ENCODE results near the gene KRT17. TPM values are rescaled to one million over a fixed set of nuclear protein-coding genes. Genes with fewer than 3 reads are reported as not detected.
"Not testable (repeated sequence)": the region's sequence is repeated elsewhere in the genome, so short reads cannot be mapped to it uniquely, and the experiment has no call there.

The KRT17 gene
- total RNA-seq, 4 donors from 2014 or later: 474 to 1,574 (median 971) TPM

GRCh38 chr17:41617136-41617535 is 7.2 kb downstream of the KRT17 start:
- WGBS, 2 donors: 85 to 88% methylated on average over 3 of the region's 3 CpGs
- H3K4me3 ChIP-seq (ENCODE audit: low read depth, poor library complexity, severe bottlenecking): no peak overlapping the region
- DNase-seq (ENCODE audit: low spot score in 2 of 2): no peak
- intact Hi-C loops (cut with DNase I; ENCODE audit: low total_unique reads): no loop called here
- TF ChIP-seq POLR2A (IDR thresholded peaks at IDR 0.05) (no peak), CTCF (IDR thresholded peaks at IDR 0.05) (no peak)

- DNase-seq (ENCODE audit: low spot score in 2 of 2); H3K4me3 ChIP-seq (ENCODE audit: low read depth, poor library complexity, severe bottlenecking); intact Hi-C loops (cut with DNase I; ENCODE audit: low total_unique reads): not testable (repeated sequence)
- WGBS, 2 donors: 69 to 77% methylated on average over 3 to 4 of the region's 4 CpGs
These were observed 7.9 kb downstream of the KRT17 start for GRCh38 chr17:41616486-41616885.

GRCh38 chr17:41615454-41615853 is 8.9 kb downstream of the KRT17 start:
- no peak for DNase-seq (ENCODE audit: low spot score in 2 of 2)
- H3K4me3 ChIP-seq (ENCODE audit: low read depth, poor library complexity, severe bottlenecking): no peak overlapping the region
- no peak for TF ChIP-seq CTCF (IDR thresholded peaks at IDR 0.05)
- TF ChIP-seq POLR2A (IDR thresholded peaks at IDR 0.05): no peak
- intact Hi-C loops (cut with DNase I; ENCODE audit: low total_unique reads): no loop called here
- WGBS, 2 donors: 20 to 34% methylated on average over 7 of the region's 7 CpGs

- H3K4me3 ChIP-seq (ENCODE audit: low read depth, poor library complexity, severe bottlenecking); DNase-seq (ENCODE audit: low spot score in 2 of 2); intact Hi-C loops (cut with DNase I; ENCODE audit: low total_unique reads): not testable (repeated sequence)
- WGBS, 2 donors: 48 to 60% methylated on average over 9 of the region's 9 CpGs
These were observed 9.6 kb downstream of the KRT17 start for GRCh38 chr17:41614767-41615166.

- TF ChIP-seq POLR2A (IDR thresholded peaks at IDR 0.05): no peak
- no peak for TF ChIP-seq CTCF (IDR thresholded peaks at IDR 0.05)
- no peak overlapping the region for H3K4me3 ChIP-seq (ENCODE audit: low read depth, poor library complexity, severe bottlenecking)
- 92 to 93% methylated on average over 3 to 5 of the region's 5 CpGs for WGBS, 2 donors
- intact Hi-C loops (cut with DNase I; ENCODE audit: low total_unique reads): no loop called here
- no peak for DNase-seq (ENCODE audit: low spot score in 2 of 2)
These were observed 10.3 kb downstream of the KRT17 start for GRCh38 chr17:41614098-41614497.

- DNase-seq (ENCODE audit: low spot score in 2 of 2): no peak
These were observed 10.9 kb downstream of the KRT17 start for GRCh38 chr17:41613277-41614082.

GRCh38 chr17:41612376-41613160 is 11.8 kb downstream of the KRT17 start, which contains the start of gene KRT16:
KRT16 (minus strand) TSS chr17:41612767; CDS start chr17:41612688, 79 bp downstream.
- intact Hi-C loops (cut with DNase I; ENCODE audit: low total_unique reads); H3K4me3 ChIP-seq (ENCODE audit: low read depth, poor library complexity, severe bottlenecking); DNase-seq (ENCODE audit: low spot score in 2 of 2): not testable (repeated sequence)
- 56 to 59% methylated on average over 27 to 28 of the region's 31 CpGs for WGBS, 2 donors

More at GRCh38 chr17:41613277-41614082, 10.9 kb downstream of the KRT17 start:
- intact Hi-C loops (cut with DNase I; ENCODE audit: low total_unique reads): no loop called here
- no peak overlapping the region for H3K4me3 ChIP-seq (ENCODE audit: low read depth, poor library complexity, severe bottlenecking)
- WGBS, 2 donors: 74 to 84% methylated on average over 11 of the region's 11 CpGs
- no peak for TF ChIP-seq POLR2A (IDR thresholded peaks at IDR 0.05)
- no peak for TF ChIP-seq CTCF (IDR thresholded peaks at IDR 0.05)

Data from lower leg skin (tissue), 4 donors.